Measurements from ENCODE around the gene ADAMTSL2.

ADAMTSL2 gene

DNA sequence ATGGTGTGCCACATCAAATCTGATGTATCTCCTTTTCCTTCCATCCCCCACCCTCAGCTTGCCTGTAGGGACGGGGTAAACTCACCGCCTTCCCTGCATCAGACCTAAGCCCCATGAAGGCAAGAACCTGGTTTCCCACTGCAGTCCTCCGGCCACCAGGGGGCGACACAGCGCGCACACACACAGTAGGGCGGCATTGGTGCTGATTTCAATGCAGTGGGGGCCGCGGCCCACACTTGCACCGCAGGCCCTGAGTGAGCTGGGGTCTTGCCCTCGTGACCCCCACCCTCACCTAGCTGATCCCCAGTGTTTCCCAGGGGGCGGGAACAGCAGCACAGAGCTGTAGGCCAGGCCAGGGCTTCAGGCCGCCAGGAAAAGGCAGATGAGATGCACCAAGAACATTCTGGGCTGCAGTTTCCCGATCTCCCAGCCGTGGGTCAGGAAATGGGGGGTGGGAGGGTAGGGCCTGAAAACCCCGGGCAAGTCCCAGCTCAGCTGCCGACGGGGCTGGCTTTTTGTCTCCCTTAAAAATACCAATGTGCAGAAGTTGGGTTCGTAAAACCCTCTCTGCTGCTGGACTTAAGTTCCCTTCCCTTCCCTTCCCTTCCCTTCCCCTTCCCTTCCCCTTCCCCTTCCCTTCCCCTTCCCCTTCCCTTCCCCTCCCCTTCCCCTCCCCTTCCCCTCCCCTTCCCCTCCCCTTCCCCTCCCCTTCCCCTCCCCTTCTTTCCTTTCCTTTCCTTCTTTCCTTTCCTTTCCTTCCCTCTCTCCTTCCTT is 55.1 kb downstream of the ADAMTSL2 start:
- DNase-seq (ENCODE audit: low spot score) = no peak

- DNase-seq (ENCODE audit: low spot score) = no peak
Measured at GRCh38 chr9:133590231-133590855, 55.8 kb downstream of the ADAMTSL2 start.

DNA sequence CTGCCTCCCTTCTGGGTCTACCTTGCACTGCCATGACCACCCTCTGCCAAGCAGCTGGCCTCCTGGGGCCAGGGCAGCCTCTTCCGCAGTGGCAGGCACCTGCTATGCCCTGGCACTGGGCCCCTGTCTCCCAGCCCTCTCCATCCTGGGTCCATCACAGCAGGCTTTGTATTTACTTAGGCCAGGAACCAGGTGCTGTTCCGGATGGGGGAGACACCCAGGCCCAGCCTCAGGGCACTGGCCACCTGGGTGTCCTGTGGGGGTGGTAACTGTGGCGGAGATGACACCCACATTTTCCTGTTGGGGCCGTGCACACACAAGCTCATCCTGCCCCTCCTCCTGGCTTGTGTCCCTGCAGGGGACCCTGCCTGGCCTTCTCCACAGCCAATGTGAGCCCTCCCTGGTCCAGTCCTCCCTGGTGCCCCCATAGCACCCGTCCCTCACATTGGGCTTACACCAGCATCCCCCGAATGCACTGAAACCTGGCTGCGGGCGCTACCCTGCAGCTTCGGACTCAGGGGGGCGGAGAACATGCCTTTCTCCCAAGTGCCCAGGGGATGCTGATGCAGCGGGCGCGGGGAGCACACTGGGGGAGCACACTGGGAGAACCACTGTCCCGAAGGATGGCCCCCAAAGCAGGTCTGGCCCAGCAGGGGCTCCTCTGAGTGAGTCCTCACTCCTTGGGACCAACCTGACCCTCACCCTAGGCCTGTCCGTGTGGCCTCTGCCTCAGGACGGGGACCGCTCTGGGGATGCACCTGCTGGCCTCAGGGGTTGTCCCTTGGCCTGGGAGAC is 56.8 kb downstream of the ADAMTSL2 start:
- DNase-seq (ENCODE audit: low spot score) = no peak

DNA sequence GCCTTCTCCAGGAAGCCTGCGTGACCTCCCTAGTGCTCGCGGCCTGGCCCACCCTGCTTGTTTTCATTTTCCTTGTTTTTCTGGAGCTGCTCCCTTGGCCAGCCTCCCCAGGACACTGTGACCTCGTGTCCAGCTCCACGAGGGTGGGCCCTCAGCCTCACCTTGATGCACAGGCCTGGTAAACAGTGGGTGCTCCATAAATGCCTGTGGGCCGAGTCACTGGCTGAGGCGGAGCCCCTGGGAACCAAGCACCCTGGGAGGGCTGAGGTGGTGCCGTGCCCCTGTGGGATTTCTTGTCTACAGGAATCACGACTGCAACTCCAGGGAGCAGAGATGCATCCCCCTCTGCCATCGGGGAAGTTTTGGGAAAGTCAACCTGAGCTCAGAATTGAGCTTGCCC is 57.5 kb downstream of the ADAMTSL2 start:
- DNase-seq (ENCODE audit: low spot score) = no peak

GRCh38 chr9:133592731-133593409 is 58.4 kb downstream of the ADAMTSL2 start:
- DNase-seq (ENCODE audit: low spot score) = no peak

DNA sequence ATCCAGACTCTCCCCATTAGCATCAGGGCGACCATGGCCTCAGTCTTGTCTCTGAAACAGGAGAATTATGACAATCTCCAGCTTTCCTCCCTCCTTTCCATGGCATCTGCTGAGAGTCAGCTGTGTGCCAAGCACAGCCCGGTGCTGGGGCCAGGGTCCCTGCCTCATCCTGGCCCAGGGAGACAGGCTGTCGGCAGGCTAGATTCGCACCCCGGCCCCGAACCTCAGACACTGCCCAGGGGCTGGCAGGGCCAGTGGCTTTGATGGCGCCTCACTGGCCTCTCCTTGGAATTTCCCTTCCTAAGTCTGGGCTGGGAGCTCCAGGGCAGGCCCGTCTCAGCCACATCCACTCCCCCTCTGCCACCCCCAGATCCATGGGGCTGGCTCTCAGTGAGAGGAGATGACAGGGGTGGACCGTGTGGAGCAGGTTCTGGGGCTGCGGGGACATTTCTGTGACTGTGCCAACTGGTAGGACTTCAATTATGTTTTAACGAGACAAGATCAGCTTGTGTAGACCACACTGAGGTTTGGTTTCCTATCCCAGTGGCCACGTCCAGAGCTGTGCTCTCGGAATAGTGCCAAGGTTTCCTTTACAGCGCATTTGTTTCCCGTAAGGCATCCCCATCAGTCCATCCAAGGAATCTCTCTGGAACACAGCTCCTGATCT is 59.2 kb downstream of the ADAMTSL2 start:
- no peak for DNase-seq (ENCODE audit: low spot score)

DNA sequence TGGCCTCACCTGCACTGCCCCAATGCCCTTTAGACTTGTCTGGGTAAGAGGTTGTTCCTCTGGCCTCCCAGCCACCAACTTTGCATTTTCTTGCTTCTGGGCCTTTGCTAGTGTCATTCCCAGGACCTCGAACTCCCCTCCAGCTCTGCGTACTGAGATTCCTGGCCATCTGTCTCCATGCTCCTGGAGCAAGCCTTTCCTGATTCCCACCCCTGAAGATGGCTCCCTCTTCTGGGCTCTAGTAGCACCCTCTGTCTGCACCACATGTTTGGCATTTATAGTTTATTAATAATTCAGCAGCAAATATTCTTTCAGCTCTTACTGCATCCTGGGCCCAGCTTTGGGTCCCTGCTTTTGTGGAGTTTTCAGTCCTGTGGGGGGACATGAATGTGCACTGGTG is 59.8 kb downstream of the ADAMTSL2 start:
- no peak for DNase-seq (ENCODE audit: low spot score)

GRCh38 chr9:133595910-133596309 is 61.4 kb downstream of the ADAMTSL2 start:
- DNase-seq (ENCODE audit: low spot score) = no peak

DNA sequence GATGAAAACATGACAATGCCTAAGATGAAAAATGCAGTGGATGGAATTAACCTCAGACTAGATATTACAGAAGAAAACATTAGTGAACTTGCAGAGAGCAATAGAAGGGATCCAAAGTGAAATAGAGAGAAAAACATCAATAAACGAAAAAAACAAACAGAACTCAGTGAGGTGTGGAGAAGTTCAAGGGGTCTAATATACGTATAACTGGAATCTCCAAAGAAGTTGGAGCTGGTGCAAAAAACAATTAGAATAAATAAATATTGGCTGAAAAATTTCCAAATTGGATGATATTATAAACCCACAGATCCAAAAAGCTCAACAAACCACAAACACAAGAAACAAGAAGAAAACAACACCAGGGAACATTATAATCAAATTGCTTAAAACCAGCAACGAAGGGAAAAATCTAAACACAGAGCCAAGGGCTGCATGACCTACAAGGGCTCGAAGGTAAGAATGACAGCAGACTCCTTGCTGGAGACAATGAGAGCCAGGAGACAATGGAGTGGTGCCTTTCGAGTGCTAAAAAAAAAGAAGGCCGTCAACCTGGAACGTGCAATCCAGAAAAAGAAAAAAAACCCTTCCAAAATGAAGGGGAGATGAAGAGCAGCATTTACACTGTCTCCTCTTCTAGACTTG is 62.9 kb downstream of the ADAMTSL2 start:
- DNase-seq (ENCODE audit: low spot score) = no peak

DNA sequence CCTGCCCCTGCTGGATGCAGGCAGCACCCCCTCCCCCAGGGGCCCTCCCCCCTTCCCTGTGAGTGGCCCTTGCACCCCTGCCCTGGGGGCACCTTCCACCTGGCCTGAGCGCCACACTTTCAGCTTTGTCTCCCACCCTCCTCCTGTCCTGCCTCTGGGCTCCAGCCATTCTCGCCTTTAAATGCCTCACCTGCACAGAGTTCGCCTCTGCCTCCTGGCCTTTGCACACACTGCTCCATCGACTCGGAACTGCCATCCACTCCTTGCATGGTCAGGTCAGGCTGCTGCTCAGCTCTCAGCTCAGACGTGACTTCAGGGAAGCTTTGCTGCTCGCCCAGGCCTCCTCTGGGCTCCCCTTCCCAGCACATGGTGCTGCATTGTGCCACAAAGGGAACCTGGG is 64.5 kb downstream of the ADAMTSL2 start:
- DNase-seq (ENCODE audit: low spot score) = no peak

DNA sequence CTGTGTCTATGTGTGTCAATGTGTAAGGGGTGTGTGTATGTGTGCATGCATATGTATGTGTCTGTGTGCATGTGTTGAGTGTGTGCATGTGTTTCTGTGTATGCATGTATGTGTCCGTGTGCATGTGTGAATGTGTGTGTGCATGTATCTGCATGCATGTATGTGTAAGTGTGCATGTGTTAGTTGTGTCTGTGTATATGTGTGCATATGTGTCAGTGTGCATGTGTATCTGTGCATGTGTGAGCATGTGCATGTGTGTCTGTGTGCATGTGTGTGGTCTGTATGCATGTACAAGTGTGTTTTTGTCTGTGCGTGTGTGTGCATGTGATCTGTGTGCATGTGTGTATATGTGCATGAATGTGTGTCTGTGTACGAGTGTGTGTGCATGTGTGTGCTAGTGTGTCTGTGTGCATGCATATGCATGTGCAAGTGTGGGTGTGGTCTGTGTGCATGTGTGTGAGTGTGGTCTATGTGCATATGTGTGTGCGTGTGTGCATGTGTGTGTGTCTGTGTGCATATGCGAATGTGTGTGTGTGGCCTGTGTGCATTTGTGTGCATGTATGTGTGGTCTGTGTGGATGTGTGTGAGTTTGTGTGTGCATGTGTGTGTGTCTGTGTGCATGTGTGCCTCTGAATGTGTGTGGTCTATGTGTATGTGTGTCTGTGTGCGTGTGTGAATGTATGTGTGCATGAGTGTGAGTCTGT is 65.1 kb downstream of the ADAMTSL2 start:
- DNase-seq (ENCODE audit: low spot score) = no peak

DNA sequence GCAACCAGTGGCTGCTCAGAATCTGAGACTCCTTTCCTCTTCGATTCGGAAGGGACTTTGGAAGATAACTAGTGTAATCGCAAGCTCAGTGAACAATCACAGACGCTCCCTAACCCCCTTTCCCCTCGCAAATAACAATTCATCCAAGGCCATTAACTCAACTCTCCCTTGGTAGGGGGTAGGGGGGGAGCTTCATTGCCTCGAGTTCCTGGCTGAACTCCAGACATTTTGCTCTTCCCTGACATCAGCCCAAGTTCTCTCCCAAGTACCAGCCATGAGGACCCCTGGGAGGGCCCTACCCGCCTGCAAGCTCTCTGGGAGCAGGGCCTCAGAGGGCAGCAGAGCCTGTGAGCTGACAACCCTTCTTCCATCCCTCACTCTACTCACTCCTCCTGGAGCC is 66.2 kb downstream of the ADAMTSL2 start:
- no peak for DNase-seq (ENCODE audit: low spot score)

- DNase-seq (ENCODE audit: low spot score) = no peak
Measured at GRCh38 chr9:133601746-133602145, 67.2 kb downstream of the ADAMTSL2 start.

DNA sequence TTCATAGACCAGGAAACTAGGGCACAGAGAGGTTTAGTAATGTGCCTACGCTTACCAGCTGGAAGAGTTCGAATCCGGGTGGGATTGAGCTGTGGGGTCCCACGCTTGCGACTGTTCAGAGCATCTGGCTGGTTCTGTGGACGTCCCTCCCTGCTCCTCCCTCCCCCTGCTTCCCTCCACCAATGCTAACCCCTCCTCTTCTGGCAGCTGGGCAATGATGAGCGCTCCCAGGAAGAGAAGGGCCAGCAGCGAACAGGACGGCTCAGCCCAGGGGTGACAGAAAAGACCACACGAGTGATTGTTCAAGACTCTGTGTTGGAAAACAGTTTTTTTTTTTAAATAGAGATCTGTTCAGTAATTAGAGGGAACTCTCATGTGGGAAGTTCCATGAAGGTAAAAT is 67.8 kb downstream of the ADAMTSL2 start:
- DNase-seq (ENCODE audit: low spot score) = no peak

DNA sequence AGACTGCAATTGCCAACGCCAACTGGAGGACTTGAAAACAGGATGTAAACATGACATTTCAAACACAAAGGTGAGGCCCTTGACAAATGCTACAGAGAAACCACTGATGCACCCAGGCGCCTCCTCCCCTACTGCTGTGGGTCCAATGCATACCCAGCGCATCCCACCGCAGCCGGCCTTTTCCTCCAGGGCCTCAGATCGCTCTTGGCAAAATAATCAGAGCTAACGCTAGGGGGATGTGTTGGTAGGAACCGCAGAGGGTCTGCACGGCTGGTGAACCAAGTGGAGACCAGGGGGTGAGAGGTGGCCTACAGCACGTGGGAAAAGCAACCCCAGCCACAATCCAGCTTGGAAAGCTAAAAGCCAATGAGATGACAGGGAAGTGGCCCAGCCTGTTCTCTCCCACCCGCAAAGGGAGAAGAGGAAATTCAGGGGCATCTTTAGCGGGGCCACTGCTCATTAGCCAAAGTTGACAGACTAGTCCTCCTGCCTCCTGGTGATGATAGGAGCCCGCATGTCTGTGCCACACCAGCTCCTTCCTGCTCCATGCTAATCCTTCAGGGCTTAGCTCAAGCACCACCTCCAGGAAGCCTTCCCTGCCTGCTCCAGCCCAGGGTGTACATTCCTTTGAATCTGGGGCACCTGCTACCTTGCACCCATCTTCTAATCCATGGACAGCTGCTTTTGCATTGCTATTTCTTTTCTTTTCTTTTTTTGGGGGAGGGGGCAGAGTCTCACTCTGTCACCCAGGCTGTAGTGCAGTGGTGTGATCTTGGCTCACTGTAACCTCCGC is 68.8 kb downstream of the ADAMTSL2 start:
- DNase-seq (ENCODE audit: low spot score) = no peak

DNA sequence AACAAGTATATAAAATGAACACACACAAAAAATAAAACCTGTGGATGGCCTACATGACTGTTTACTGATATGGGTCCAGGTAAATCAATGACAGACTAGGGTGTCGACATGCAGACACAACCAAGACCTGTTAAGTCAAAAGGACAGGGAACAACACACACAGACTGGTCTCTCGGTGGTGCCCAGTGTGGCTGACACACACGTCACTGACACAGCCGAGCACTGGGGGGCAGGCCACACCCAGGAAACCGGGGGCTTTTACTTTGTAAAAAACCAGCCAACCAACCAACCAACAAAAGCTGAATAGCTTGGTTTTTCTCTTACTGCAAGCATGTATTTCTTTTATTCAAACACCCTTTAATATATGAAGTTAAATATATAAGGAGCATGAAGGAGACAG is 69.7 kb downstream of the ADAMTSL2 start:
- DNase-seq (ENCODE audit: low spot score) = no peak

DNA sequence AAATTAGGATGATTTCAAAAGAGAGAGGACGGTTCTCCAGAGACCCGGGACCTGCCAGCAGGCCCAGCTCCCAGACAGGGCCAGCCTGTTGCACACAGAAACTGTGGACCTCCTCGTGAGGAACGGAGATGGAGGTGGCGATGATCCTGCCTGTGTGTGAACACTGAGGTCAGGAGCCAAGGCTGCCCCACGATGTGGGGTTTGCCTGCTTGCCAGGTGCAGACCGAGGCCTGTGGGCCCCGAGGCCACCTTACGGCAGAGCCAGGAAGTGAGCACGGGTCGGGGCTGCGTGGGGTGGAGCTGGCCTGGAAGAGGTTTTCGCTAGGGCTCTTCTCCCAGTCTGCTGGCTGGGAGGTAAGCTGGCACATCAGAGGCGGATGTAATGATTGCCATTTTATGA is 70.4 kb downstream of the ADAMTSL2 start:
- no peak for DNase-seq (ENCODE audit: low spot score)

DNA sequence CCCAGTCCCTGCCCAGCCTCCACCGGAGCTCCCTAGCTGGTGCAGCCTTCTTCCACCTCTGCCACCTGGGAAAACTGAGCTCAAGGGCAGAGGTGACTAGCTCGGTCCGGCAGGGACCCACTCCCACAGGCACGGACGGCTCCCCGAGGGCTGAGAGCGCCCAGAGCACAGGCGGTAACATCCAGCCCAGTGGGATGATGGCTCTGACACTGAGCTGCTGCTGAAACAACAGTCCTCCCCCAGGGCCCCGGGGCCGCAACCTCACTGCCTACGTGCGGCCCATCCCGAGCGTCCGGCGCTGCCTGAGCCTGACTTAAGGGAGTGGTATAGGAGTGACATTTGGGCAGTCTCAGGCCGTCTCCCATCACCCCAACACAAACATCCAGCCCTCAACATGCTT is 70.9 kb downstream of the ADAMTSL2 start:
- DNase-seq (ENCODE audit: low spot score) = no peak

GRCh38 chr9:133605856-133606707 is 71.6 kb downstream of the ADAMTSL2 start:
- DNase-seq (ENCODE audit: low spot score) = no peak

Measured in pons (tissue), 1 donor.